Right renal pelvis (tissue), 4 donors: ENCODE measurements around the gene SLC51A. TPM values are rescaled to one million over a fixed set of nuclear protein-coding genes. Genes with fewer than 3 reads are reported as not detected.

Source experiments
- DNase-seq, 4 donors: peaks; one replicate each; pipeline ENCODE4 v3.0.0-alpha.2; 2013; ENCODE audit warnings: low read depth in 4 of 4, low spot score in 3 of 4, missing footprints in 1 of 4
- polyA plus RNA-seq, 4 donors: library from polyadenylated mRNA; unstranded; fragments of 120-200 nt; gene quantifications; one replicate each; pipeline ENCODE4 v1.2.1, GENCODE V29; 2013; ENCODE audit not compliant: insufficient read length in 4 of 4

SLC51A gene
- polyA plus RNA-seq, 4 donors = 11.3 to 12.6 (median 12.1) TPM

DNA sequence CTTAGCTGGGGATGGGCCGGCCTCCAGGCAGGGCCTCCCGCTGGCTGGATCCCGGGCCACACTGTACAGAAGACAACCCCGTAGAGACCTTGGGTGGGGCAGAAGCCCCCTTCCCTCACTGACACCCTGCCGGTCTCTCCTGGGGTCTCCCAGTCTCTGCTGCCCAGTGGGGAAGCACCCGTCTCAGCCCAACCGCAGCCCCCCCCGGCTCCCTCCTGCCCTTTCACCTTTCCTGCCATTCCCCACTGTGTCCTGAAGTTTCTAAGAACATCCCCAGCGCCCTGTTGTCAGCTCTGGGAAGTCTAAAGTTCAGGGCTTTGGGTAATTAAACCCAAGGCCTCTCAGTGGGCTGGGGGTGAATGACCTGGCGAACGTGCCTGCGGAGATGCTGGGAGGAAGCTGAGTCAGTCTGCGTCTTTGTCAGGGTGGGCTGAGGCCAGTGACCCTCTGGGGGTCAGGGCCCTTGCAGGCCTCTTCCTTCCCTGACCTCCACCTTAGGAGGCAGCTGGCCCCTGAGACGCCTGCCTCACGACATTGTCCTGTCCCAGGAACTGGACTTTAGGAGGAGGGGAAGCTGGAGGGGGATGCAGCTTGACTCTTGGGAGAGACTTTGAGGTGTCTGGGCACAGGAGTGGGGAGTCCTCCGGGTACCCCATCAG, 1.4 kb upstream of the SLC51A start:
- DNase-seq = no peak

DNA sequence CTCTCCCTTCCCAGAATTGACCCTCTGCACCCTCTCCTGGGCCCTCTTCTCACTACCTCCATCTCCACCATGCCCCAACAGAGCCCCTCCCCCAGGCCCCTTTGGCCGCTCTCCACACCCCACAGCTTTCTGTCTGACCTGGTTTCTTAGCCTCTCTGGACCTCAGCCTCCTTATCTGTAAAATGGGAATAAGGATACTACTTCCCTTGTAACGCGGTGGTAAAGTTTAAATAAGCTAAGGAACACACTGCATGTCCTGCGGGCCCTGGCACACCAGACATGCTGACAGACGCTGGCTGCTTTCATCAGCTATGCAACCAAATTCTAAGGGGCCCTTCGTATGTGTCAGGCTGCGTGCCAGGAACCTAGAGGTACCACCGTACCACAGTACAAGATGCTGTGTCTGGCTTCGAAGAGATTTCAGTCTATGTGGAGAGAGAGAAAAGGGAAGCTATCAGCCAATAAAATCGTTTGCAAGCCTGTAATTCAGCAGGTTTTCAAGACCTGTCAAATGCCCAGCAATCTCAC, 777 bp upstream of the SLC51A start:
- DNase-seq = no peak

DNA sequence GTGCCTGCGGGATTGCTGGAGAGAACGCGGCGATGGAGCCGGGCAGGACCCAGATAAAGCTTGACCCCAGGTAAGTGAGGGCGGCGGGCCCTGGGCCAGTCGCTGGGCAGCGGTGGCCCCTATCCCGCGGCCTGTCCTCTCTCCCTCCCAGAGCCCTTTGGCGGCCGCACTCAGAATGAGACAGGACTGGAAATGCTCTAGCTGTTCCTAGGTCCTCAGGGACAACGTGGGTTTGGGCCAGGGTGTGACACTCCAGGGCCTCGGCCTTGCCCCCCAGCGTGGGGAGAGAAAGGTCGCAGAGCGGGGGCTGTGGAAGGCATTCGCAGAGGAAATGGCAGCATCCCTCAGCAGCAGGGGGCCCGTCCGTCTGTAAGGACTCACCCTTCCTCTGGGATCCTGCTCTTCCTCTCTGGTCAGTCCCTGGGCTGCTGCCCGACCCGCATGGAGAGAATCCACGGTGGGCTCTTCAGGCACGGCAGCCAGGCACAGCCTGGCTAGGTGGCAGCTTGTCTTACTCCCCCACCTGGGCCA, 412 bp downstream of the SLC51A start:
- no peak for DNase-seq

DNA sequence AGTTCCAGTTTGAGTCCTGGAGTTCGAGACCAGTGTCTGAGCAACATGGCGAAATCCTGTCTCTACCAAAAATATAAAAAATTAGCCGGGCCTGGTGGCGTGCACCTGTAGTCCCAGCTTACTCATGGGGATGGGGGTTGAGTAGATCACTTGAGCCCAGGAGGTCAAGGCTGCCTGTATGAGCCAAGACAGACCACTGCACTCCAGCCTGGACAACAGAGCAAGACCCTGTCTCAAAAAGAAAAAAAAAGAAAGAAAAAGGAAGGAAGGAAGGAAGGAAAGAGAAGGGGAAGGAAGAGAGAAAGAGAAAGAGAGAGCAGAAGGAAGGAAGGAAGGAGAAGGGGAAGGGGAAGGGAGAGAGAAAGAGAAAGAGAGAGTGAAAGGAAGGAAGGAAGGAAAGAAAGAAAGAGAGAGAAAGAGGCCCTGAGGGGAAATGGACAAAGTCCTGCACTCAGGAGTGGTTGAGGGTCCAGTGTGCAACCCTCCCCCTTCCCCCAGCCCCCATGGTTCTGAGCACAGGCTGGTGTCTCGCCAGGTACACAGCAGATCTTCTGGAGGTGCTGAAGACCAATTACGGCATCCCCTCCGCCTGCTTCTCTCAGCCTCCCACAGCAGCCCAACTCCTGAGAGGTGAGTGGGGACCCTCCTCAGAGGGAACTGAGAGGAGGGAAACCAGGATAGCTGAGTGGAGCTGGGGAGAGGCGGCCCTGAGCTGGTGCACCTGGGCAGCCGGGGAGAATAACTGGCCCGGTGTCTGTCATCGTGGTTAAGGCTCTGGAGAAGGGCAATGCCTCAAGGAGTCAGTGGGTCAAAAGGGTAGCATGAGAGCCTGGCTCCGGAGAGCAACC, 1.2 kb downstream of the SLC51A start:
- DNase-seq = no peak

DNA sequence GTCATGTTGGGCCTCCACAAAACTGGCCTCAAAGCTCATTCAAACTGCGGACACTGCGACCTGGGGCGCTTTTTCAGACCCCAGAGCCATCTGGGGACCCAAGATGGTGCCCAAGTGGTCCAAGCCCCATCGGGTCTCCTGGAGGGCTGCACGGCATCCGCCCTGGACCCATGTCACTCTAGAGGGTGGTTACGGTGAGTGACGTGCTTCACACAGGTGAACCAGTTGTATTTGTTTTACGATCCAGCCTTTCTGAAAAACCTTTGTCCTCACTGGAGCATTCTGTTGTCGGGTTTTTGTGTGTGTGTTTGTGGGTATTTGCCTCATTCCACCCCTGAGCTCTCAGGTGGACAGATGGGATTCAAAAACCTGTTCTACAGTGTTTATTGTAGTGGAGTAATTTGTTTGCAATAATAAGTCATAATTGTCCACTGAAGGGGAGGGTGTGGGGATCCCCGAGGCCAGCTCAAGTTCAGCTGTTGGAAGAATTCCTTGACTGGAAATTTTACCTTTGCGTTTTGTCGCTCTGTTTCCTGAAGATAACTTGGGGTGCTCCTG, 1.9 kb downstream of the SLC51A start:
- DNase-seq = no peak

DNA sequence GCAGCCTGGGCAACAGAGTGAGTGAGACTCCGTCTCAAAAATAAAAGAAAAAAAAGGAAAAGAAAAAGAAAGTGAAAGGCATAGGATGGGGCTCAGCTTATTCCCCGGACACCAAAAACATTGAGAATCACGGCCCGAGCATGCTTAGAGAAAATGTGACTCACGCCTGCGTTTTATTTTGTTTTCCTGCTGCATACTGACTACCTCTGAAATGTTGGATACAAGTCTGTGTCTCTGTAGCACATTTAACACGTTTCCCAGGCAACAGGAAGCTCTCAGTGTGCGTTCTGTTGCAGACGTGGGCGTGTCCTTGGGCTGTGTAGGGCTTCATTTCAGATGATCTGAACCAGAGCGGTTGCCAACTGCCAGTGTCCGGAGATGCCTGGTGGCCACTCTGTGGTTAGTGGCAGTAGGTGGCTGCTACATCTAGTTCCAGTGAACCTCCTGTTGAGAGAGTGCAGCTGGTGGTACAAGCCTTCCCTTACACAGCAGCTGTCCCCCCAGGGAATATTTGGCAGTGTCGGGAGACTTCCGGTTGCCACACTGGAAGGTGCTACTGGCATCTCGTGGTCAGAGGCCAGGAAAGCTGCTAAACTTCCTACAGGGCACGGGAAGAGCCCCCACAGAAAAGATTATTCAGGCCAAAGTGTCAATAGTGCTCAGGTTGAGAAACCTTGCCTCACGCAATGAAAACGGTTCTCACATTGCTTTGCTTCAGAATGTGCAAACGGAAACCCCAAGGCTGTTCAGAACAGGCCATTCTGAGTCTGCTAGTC, 3.0 kb downstream of the SLC51A start:
- no peak for DNase-seq

DNA sequence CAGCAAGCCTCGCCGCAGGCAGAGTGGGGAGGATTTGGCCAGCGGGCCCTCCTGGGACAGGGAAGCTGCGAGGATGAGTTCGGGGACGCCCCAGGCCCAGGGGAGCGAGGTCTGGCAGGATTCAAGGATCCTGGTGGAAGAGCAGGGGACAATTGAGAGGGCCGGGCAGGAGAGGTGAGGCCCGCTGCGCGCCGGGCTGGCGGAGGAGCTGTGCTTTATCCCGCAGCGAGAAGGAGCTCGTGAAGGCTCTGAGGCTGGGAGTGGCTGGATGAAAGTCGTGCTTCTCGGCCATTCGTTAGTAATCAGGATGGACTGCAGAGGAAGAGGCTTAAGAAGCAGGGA, 3.6 kb downstream of the SLC51A start:
- DNase-seq = no peak

DNA sequence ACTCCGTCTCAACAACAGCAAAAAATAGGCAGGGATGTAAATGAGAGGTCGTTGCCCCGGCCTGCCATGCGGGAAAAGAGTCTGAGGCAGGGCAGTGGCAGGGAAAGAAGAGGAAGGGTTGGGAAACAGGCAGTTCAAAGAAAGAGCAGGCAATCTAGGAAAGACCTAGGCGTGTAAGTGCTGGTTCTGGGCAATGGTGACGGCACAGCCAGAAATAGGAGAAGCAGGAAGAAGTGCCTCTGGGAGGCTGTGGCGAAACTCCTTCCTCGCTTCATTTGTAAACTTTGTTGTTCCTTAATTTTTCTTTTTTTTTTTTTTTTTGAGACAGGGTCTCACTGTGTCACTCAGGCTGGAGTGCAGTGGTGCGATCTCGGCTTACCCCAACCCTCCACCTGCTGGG, 4.3 kb downstream of the SLC51A start:
- no peak for DNase-seq

DNA sequence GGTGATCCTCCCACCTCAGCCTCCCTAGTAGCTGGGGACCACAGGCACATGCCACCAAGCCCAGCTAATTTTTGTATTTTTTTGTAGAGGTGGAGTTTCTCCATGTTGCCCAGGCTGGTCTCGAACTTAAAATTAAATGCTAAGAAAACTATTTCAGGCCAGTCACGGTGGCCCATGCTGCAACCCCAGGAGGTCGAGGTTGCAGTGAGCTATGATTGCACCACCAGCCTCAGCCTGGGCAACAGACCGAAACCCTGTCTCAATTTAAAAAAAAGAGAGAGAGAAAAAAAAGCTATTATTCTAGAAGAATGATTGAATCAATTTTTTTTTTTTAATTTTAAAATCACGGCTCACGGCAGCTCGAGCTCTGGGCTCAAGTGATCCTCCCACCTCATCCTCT, 4.7 kb downstream of the SLC51A start:
- no peak for DNase-seq

DNA sequence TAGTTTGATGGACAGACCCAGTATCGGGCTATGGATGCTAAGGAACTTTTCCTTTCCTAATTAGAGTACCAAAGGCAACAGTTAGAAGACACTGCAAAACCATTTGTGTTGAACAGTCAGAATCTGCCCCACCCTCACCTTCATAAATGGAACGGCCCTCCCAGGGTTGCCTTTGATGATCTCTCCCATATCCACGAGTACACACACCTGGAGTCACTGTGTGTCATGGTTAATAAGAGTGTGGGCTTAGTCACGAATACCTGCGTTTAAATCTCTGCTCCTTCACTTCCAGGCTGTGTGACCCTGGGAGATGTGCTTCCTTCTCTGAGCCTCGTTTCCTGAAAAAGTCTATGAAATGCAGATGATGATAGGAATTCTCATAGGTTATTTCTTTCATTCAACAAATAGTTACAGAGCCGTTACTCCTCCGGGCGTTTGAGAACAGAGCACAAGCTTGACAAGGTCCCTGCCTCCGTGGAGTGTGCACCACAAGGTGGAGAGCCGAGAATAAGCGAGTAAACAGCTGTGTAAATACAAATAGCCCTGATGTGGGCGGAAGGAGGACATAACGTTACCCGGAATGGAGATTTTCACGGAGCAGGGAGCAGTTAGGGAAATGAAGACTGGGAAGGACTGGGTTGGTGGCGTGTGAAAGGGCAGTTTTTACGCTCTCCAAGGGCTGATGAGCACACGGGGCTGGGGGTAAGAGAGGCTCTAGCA, 6.7 kb downstream of the SLC51A start:
- DNase-seq = no peak

DNA sequence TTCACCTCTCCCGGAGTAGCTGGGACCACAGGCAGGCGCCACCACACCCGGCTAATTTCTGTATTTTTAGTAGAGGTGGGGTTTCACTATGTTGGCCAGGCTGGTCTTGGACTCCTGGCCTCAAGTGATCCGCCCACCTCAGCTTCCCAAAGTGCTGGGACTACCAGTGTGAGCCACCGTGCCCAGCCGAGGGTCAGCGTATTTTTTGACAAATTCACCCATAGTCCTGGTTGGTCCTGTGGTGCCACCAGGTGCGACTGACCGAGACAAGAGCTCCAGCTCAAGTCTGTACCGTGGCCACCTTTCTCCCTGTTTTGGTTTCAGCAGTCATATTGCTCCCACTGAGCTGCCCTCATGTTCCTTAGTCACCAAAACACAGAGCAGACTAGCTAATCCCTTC, 8.8 kb downstream of the SLC51A start:
- DNase-seq = no peak

DNA sequence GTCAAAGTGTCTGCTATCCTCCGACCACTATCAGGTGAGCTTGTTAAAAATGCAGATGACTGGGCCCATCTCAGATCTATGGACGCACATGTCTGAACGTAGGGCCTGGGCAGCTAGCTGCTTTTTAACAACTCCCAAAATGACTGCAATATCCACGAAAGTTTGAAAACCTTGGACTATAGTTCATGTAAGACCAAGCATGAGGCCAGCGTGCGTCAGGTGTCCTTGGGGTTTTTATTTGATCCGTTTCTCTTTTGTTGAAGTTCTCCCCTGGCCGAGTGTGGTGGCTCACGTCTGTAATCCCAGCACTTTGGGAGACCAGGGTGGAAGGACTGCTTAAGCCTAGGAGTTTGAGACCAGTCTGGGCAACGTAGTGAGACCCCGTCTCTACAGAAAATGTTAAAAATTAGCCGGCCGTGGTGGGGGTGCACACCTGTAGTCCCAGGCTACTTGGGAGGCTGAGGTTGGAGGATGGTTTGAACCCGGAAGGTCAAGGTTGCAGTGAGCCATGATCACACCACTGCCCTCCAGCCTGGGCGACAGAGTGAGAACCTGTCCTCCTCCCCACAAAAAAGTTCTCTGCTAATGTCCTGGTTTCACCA, 9.5 kb downstream of the SLC51A start:
- DNase-seq = no peak

DNA sequence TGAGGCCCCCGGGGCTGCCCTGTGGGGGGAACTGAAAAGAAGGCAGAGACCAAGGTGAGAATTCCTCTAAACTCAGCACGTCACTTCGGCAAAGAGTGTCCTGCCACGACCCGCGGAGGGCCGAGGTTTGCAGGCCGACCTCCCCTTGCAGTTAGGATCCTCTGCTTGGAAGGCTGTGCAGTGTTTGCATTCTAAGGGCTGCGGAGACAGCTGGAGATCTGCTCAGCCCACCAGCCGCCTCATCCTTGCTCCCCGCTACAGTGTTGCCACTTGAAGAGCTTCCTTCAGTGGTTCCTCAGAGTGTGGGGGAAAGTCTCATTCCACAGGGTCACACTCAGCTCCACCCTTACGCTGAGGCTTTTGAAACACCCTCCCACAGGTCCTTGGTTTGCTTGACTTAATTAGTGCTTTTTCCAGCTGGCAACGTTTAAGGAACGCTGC, 10.8 kb downstream of the SLC51A start:
- no peak for DNase-seq

DNA sequence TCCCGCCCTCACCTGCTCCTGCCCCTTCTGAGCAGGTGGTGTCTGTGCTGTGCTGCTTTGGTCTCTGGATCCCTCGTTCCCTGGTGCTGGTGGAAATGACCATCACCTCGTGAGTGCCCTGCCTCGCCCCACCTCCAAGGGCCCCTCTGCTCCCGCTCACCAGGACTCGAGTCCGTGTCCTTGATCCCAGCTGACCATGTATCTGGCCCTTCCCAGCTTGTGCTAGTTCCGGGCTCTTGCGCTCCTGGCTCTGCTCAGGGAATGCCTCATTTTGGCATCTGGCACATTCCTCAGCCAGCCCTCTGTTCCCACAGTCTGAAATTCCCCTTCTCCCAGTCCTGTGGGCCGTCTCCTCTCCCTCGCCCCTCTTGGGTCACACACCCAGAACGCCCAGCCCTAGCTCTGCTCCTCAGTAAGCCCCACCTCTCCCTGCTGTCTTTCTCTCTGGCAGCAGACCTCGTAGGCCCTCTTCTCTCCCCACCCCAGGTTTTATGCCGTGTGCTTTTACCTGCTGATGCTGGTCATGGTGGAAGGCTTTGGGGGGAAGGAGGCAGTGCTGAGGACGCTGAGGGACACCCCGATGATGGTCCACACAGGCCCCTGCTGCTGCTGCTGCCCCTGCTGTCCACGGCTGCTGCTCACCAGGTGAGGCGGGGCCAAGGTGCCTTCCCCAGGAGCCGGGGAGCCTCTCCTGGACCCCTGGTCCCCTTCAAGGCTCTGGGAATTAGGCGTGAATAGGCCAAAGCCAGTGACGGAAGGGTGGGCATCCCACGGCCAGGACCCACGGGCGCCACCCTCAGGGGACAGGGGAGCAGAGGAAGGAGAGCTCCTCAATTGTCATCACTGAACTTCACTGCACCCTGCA, 11.5 kb downstream of the SLC51A start:
- no peak for DNase-seq

DNA sequence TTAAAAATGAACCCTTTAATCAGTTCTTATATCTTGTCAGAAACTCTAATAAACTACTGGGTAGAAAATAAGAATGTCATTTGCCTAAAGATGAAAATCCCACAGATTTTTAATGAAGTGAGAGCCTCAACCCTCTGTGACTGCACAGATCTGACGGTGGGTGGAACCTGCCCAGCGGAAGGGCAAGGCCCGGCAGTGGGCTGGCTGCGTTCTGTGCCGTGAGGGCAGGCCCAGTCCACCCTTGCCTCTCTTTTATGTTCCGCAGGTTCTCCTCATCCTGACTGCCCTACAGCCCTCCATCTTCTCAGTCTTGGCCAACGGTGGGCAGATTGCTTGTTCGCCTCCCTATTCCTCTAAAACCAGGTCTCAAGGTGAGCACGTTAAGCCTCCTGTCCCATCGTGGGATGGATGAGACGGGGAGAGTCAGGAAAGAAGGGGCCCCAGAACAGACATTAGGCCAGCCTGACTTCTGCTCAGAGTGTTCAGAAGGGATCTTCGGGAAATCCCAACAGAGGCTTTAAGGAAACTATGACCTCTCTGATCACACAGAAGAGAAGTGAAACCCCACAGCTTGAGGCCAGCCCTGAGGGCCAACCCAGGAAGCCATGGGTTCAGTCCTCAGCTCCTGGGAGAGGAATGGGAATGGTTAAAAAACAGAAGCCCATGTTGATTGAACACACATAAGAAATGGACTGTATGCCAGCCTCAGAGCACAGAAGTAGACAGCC, 16.0 kb downstream of the SLC51A start:
- DNase-seq = no peak

DNA sequence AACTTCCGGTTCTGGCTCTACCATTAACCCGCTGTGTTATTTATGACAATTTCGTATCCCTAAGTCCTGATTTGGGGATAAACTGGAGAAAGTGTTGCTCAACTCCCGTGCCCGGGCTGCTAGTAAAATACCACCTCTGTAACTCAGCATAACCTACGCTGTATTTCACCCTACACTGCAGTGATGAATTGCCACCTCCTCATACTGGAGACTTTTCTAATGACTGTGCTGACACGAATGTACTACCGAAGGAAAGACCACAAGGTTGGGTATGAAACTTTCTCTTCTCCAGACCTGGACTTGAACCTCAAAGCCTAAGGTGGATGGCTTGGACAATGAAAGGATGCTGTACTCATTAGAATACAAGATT, 16.5 kb downstream of the SLC51A start:
- DNase-seq = no peak

DNA sequence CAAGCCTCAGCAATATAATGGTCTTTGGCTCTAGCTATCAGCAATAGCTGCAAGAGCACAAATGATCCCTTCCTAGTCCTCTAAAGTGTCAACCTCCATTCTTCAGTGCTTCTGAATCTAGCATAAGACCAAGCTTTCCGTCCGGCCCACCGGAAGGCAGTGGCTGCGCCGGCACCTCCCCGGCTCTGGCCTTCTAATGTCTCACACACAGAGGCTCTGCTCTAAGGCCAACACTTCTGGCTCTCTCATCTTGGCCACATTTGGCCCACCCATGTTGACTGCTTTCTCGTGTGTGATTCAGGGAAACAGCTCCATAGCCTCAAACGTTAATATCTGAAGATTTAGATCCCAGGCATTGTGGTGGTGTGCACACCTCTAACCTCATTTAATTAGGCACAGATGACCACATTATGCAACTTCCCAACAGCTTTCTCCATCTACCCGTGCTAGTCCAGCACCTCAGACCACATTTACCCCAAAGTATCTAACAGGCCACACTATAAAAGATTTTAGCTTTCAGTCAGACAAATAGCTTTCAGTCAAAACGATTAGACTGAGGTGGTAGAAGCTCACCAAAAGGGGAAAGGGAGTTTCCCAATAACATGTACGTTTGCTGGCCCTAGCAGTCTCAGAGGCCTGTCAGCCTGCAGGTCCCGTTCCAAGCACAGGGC, 19.3 kb downstream of the SLC51A start:
- no peak for DNase-seq

DNA sequence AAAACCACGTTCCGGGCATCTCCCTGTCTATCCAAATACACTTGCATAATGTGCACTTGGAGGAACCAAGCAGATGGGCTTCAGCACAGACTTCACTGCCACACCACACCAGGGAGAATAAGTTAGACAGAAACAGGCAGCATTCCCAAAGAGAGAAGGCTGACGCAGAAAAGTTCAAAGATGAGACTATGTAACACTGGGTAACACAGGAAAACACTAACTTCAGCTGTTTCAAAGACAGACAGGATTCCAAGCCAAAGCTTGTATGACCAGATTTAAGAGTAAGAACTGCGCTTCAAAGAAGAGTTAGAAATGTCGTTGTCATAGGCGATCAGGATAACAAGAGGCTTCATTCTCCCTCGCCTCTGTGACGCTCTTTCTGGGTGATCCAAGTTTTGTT, 19.9 kb downstream of the SLC51A start:
- no peak for DNase-seq
